GM18526 (cell line): ENCODE results near the gene TMCC2.

Source experiments
- POLR2A ChIP-seq: IDR thresholded peaks from 3 replicates; pipeline ENCODE4 v1.6.1; 2011; ENCODE audit not compliant: insufficient read length; ENCODE audit errors: extremely low read depth

TMCC2 gene

GRCh38 chr1:205263580-205264190 is 35.9 kb downstream of the TMCC2 start:
- TF ChIP-seq POLR2A = no peak

- TF ChIP-seq POLR2A = no peak
Measured at GRCh38 chr1:205266611-205267305, 39.0 kb downstream of the TMCC2 start.

GRCh38 chr1:205267306-205267902 is 39.7 kb downstream of the TMCC2 start:
- TF ChIP-seq POLR2A = no peak

- TF ChIP-seq POLR2A = no peak
Measured at GRCh38 chr1:205268846-205269680, 41.3 kb downstream of the TMCC2 start.

- no peak for TF ChIP-seq POLR2A
Measured at GRCh38 chr1:205269711-205270110, 42.0 kb downstream of the TMCC2 start.

- no peak for TF ChIP-seq POLR2A
Measured at GRCh38 chr1:205270271-205270670, 42.5 kb downstream of the TMCC2 start.

- TF ChIP-seq POLR2A = no peak
Measured at GRCh38 chr1:205270764-205271163, 43.0 kb downstream of the TMCC2 start.

GRCh38 chr1:205271277-205271676 is 43.5 kb downstream of the TMCC2 start:
- TF ChIP-seq POLR2A = no peak

- no peak for TF ChIP-seq POLR2A
Measured at GRCh38 chr1:205271745-205272144, 44.0 kb downstream of the TMCC2 start.

- TF ChIP-seq POLR2A = no peak
Measured at GRCh38 chr1:205272536-205272935, 44.8 kb downstream of the TMCC2 start.

GRCh38 chr1:205273551-205273982 is 45.8 kb downstream of the TMCC2 start:
- TF ChIP-seq POLR2A = no peak

GRCh38 chr1:205274041-205274691 is 46.4 kb downstream of the TMCC2 start:
- TF ChIP-seq POLR2A = no peak

GRCh38 chr1:205275133-205275532 is 47.4 kb downstream of the TMCC2 start:
- TF ChIP-seq POLR2A = no peak

- no peak for TF ChIP-seq POLR2A
Measured at GRCh38 chr1:205275916-205276688, 48.4 kb downstream of the TMCC2 start.
